ENCODE data around the gene GRID1. TPM values are rescaled to one million over a fixed set of nuclear protein-coding genes. Genes with fewer than 3 reads are reported as not detected.

GRID1 gene
- total and polyA plus RNA-seq, 2 donors: 2.4 to 3.9 TPM

DNA sequence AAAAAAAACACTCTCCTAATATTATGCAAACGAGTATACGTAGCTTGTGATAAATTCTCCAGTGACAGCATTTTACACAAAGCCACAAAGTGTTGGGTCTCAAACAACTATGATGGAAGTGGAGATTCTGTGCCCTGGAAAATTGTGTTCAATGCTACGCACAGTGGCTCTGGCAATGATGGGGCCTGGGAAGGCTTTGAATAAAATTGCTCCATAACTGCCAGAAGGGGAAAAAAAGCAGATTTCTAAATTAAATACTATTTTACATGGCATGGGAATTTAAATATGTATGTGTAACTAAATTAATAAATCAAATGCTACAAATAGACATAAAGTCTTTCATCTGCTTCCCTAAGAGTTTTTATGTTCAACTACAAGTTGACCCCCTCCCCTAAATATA is 306.7 kb downstream of the GRID1 start:
- Histone ChIP-seq H3K36me3 (ENCODE audit: insufficient read depth) (no peaks in the 10 kb centered on the region), H3K4me3 (ENCODE audit: low read depth, low read length) (no peak overlapping the region), H3K4me1 (ENCODE audit: insufficient read depth) (no peaks in the 10 kb centered on the region), H3K27ac (ENCODE audit: low read depth) (no peak overlapping the region)
- no peak for DNase-seq (ENCODE audit: extremely low spot score)
- 92% methylated on average over 3 of the region's 3 CpGs for WGBS

DNA sequence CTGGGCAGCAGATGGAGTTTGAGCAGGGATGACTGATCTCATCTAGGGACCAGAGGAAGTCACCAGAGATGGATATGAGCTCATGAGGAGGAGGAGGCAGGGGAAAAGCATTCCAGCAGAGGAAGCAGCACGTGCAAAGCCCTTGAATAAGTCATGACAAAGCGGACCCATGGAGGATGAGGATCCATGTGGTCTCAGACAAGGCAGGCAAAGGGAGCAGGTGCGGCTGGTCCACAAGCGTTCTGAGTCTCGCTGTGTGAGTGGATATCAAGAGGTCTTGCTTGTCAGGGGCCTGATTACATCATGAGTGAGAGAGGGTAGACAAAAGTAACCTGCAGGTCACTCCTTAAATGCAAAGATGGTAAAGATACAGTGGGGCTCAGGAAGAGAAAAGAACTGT is 307.6 kb downstream of the GRID1 start:
- no peak overlapping the region for H3K4me3 ChIP-seq (ENCODE audit: low read depth, low read length)
- H3K4me1 ChIP-seq (ENCODE audit: insufficient read depth): no peaks in the 10 kb centered on the region
- 81% methylated on average over 5 of the region's 5 CpGs for WGBS
- H3K27ac ChIP-seq (ENCODE audit: low read depth): no peak overlapping the region
- no peak for DNase-seq (ENCODE audit: extremely low spot score)
- H3K36me3 ChIP-seq (ENCODE audit: insufficient read depth): no peaks in the 10 kb centered on the region

- WGBS: 83% methylated on average over 5 of the region's 5 CpGs
- Histone ChIP-seq H3K4me1 (ENCODE audit: insufficient read depth) (no peaks in the 10 kb centered on the region), H3K4me3 (ENCODE audit: low read depth, low read length) (no peak overlapping the region), H3K36me3 (ENCODE audit: insufficient read depth) (no peaks in the 10 kb centered on the region), H3K27ac (ENCODE audit: low read depth) (no peak overlapping the region)
- no peak for DNase-seq (ENCODE audit: extremely low spot score)
These were observed 308.9 kb downstream of the GRID1 start for GRCh38 chr10:86057708-86058107.

DNA sequence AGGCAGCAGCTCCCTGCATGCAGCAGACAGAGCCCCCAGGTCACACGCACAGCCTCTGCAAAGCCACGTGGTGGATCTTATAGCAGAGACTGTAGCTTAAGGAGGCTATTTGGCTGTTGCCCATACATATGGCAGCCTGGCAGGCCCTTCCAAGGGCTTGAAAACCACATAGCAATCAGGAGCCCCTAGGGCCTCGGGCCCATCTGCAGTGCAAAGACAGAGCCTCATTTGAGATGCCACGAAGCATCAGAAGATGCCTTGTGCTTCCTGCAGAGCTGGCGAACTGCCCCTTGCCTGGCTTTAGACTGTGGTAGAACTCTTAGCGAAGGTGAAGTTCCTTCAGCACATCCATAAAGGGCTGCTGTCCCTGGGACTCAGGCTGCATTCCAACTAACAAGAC is 309.9 kb downstream of the GRID1 start:
- no peak for DNase-seq (ENCODE audit: extremely low spot score)
- Histone ChIP-seq H3K4me3 (ENCODE audit: low read depth, low read length) (no peak overlapping the region), H3K4me1 (ENCODE audit: insufficient read depth) (no peaks in the 10 kb centered on the region), H3K36me3 (ENCODE audit: insufficient read depth) (no peaks in the 10 kb centered on the region), H3K27ac (ENCODE audit: low read depth) (no peak overlapping the region)
- 84% methylated on average over 6 of the region's 6 CpGs for WGBS

DNA sequence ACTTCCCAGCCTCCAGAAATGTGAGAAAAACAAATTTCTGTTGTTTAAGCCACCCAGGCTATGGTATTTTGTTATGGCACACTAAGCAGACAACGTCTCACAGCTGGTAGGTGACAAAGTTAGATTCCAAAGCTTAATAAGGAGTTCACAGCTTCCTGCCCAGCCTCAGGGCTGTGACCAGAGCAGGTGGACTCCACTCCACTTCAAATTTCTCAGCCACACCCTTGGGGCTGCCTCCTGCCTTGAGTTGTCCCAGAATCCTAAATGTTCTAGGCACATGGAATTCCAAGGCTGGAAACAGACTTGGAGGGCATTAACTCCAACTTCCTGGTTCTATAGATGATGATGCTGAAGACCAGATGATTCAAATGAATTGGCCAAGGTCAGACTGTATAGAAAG is 310.7 kb downstream of the GRID1 start:
- no peaks in the 10 kb centered on the region for H3K36me3 ChIP-seq (ENCODE audit: insufficient read depth)
- no peak for DNase-seq (ENCODE audit: extremely low spot score)
- 67% methylated on average over 1 of the region's 1 CpG for WGBS
- H3K4me1 ChIP-seq (ENCODE audit: insufficient read depth): no peaks in the 10 kb centered on the region
- H3K4me3 ChIP-seq (ENCODE audit: low read depth, low read length): no peak overlapping the region
- no peak overlapping the region for H3K27ac ChIP-seq (ENCODE audit: low read depth)

DNA sequence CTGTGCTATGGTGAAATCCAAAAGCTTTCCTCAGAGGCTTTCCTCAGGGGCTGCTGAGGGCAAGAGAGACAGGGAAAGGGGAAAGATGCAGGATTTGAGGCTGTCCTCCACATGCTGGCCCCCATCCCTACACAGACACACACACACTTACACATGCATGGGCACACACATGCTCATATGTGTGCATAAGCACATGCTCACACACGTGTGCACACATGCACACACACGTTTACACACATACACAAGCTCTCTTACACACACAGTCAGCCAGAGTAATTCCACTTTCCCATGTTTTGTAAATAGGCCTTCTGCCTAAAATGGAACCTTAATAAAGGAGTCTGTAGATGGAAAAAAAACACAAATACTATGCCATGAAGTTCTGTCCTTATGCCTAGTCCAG is 312.9 kb downstream of the GRID1 start:
- WGBS: 74% methylated on average over 2 of the region's 2 CpGs
- no peaks in the 10 kb centered on the region for H3K4me1 ChIP-seq (ENCODE audit: insufficient read depth)
- no peak overlapping the region for H3K4me3 ChIP-seq (ENCODE audit: low read depth, low read length)
- H3K27ac ChIP-seq (ENCODE audit: low read depth): no peak overlapping the region
- H3K36me3 ChIP-seq (ENCODE audit: insufficient read depth): no peaks in the 10 kb centered on the region
- no peak for DNase-seq (ENCODE audit: extremely low spot score)

DNA sequence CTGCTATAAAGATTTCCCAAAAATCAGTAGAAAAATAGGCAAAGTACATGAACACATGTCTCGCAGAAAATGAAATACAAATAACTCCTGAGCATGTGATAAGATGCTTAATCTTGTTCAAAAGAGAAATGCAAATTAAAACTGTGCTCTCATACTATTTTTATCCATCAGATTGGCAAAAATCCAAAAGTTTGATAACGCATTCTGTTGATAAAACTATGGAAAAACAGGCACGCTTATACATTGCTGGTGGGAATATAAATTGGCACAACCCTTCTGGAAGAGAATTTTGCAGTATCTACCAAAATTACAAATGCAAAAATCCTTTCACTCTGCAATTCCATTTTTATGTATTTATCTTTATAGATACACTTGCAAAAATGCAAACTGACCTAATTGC is 315.0 kb downstream of the GRID1 start:
- H3K4me3 ChIP-seq (ENCODE audit: low read depth, low read length): no peak overlapping the region
- H3K27ac ChIP-seq (ENCODE audit: low read depth): no peak overlapping the region
- DNase-seq (ENCODE audit: extremely low spot score): no peak
- H3K4me1 ChIP-seq (ENCODE audit: insufficient read depth): no peaks in the 10 kb centered on the region
- WGBS: 85% methylated on average over 3 of the region's 3 CpGs
- no peaks in the 10 kb centered on the region for H3K36me3 ChIP-seq (ENCODE audit: insufficient read depth)

DNA sequence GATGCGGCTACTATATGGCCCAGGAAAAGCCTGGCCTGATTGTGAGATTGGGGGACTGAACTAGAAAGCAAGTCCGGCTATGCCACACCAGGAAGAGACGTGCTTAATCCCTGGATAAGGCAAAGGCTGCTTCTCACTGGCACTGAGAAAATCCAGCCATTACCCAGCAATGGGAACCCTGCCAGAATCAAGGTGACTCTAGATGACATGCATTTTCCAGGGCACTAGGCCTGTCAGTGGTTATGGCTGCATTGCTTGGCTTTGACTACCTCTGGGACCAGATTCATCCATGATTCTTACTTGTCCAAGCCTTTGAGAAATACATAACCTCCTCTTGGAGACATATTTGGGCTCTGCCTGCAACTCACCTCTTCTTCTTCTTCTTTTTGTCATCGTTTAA is 317.2 kb downstream of the GRID1 start:
- Histone ChIP-seq H3K4me1 (ENCODE audit: insufficient read depth) (no peaks in the 10 kb centered on the region), H3K36me3 (ENCODE audit: insufficient read depth) (no peaks in the 10 kb centered on the region), H3K4me3 (ENCODE audit: low read depth, low read length) (no peak overlapping the region), H3K27ac (ENCODE audit: low read depth) (no peak overlapping the region)
- WGBS: 84% methylated on average over 4 of the region's 4 CpGs
- DNase-seq (ENCODE audit: extremely low spot score): no peak

GRCh38 chr10:86048973-86049372 is 317.6 kb downstream of the GRID1 start:
- whole genome bisulfite sequencing: 60% methylated on average over 2 of the region's 2 CpGs
- no peaks in the 10 kb centered on the region for H3K4me1 ChIP-seq (ENCODE audit: insufficient read depth)
- no peak for DNase-seq (ENCODE audit: extremely low spot score)
- no peaks in the 10 kb centered on the region for H3K36me3 ChIP-seq (ENCODE audit: insufficient read depth)
- no peak overlapping the region for H3K27ac ChIP-seq (ENCODE audit: low read depth)
- no peak overlapping the region for H3K4me3 ChIP-seq (ENCODE audit: low read depth, low read length)

DNA sequence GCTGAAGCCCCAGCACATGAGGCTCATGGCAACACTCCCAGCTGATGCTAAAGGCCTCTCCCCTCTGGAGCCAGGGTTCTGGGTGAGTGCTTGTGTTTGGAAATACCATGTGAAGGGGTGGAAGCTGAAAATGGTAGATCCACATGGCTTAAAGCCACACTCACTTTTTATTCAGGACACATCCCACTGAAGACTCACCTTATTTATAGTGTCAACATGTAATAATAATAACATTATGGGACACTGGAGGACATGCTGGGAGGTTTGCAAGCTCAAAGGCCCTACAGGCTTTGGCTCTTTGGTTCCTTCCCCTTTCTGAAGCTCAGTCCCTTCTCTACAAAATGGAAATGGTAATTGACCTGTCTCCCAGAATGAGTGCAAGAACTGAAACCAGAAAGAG is 318.0 kb downstream of the GRID1 start:
- no peak for DNase-seq (ENCODE audit: extremely low spot score)
- Histone ChIP-seq H3K4me3 (ENCODE audit: low read depth, low read length) (no peak overlapping the region), H3K27ac (ENCODE audit: low read depth) (no peak overlapping the region), H3K4me1 (ENCODE audit: insufficient read depth) (no peaks in the 10 kb centered on the region), H3K36me3 (ENCODE audit: insufficient read depth) (no peaks in the 10 kb centered on the region)

DNA sequence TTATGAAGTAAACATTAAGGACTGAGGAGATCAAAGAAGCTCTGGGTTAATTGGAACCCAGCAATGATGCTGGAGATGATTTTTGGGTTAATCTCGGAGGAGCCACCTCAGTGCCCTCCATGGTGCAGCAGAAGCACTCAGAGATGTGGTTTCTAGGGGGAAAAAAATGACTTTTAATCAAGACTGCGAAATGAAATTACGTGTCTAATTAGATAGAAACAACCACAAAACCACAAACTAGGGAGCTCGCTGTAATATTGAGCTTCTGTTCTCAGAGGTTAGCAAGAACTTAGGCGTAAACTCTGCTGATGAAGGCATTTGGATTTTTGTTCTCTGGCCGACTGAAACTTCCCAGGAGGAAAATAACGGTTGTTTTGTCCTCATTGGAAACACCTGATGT is 319.0 kb downstream of the GRID1 start:
- DNase-seq (ENCODE audit: extremely low spot score): no peak
- WGBS: 81% methylated on average over 7 of the region's 7 CpGs
- Histone ChIP-seq H3K27ac (ENCODE audit: low read depth) (no peak overlapping the region), H3K36me3 (ENCODE audit: insufficient read depth) (no peaks in the 10 kb centered on the region), H3K4me3 (ENCODE audit: low read depth, low read length) (no peak overlapping the region), H3K4me1 (ENCODE audit: insufficient read depth) (no peaks in the 10 kb centered on the region)

DNA sequence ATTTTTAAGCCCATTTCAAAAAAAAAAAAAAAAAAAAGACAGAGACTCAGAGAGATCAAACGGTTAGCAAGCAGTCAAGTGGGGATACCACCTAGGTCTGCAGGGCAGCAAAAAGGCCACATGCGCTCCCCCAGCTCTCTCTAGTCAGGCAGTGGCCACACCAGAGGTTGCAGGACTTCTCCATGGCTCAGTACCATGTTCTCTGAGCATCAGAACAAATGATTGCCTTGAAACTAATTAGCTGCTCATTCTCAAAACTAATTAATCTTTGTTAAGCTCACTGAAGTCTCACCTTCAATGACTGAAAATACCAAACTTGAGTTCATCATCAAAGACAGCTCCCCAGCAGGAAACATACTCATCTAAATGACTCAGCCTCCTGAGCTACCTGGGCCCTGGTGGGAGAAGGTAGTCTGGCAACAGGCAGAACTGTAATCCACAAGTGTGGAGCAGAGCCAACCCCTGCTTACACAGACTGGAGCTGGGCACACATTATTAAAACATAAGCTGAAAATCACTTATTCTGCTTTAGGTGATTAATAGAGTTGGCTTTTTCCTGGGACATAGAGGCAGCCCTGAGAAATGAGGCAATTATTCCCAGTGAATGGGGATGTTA is 319.6 kb downstream of the GRID1 start:
- Histone ChIP-seq H3K4me1 (ENCODE audit: insufficient read depth) (no peaks in the 10 kb centered on the region), H3K36me3 (ENCODE audit: insufficient read depth) (no peaks in the 10 kb centered on the region), H3K4me3 (ENCODE audit: low read depth, low read length) (no peak overlapping the region), H3K27ac (ENCODE audit: low read depth) (no peak overlapping the region)
- WGBS: 77% methylated on average over 2 of the region's 2 CpGs
- DNase-seq (ENCODE audit: extremely low spot score): no peak

GRCh38 chr10:86045896-86046295 is 320.7 kb downstream of the GRID1 start:
- no peak overlapping the region for H3K27ac ChIP-seq (ENCODE audit: low read depth)
- no peaks in the 10 kb centered on the region for H3K36me3 ChIP-seq (ENCODE audit: insufficient read depth)
- 85% methylated on average over 5 of the region's 5 CpGs for WGBS
- DNase-seq (ENCODE audit: extremely low spot score): no peak
- no peaks in the 10 kb centered on the region for H3K4me1 ChIP-seq (ENCODE audit: insufficient read depth)
- H3K4me3 ChIP-seq (ENCODE audit: low read depth, low read length): no peak overlapping the region

DNA sequence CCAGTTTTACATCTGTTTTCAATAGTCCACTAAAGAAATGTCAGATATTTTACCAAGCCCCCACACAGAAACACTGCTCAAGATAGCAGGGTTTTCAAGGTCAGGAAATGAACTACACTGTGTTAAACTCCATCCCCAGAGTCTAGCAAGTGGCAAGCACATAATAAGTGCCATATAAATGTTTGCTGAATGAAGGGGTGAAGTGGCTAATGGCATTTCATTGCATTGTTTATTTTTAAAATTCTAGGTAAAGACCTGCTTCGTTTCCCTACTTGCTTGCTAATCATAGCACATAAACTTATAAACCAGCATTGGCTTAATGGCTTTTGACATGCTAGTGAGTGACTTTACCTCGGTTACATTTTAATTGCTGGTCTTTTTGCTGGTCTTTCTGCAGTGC is 322.6 kb downstream of the GRID1 start:
- no peak for DNase-seq (ENCODE audit: extremely low spot score)
- no peaks in the 10 kb centered on the region for H3K36me3 ChIP-seq (ENCODE audit: insufficient read depth)
- H3K27ac ChIP-seq (ENCODE audit: low read depth): no peak overlapping the region
- WGBS: 36% methylated on average over 2 of the region's 2 CpGs
- H3K4me3 ChIP-seq (ENCODE audit: low read depth, low read length): no peak overlapping the region
- H3K4me1 ChIP-seq (ENCODE audit: insufficient read depth): no peaks in the 10 kb centered on the region

GRCh38 chr10:86043236-86043635 is 323.4 kb downstream of the GRID1 start:
- 44% methylated on average over 3 of the region's 3 CpGs for WGBS

More at GRCh38 chr10:86043236-86043635, 323.4 kb downstream of the GRID1 start:
- H3K27ac ChIP-seq (ENCODE audit: low read depth): no peak overlapping the region
- DNase-seq (ENCODE audit: extremely low spot score): no peak
- no peaks in the 10 kb centered on the region for H3K36me3 ChIP-seq (ENCODE audit: insufficient read depth)
- H3K4me1 ChIP-seq (ENCODE audit: insufficient read depth): no peaks in the 10 kb centered on the region
- no peak overlapping the region for H3K4me3 ChIP-seq (ENCODE audit: low read depth, low read length)

All from urinary bladder (tissue), 4 donors.